Measurements from ENCODE around the gene HBS1L. TPM values are rescaled to one million over a fixed set of nuclear protein-coding genes. Genes with fewer than 3 reads are reported as not detected.
A peak's percentile ranks its signal among the peaks of the same experiment; 100 is the strongest.

HBS1L gene
- total RNA-seq, 1 experiment from 2014 or later: 95.4 TPM

DNA sequence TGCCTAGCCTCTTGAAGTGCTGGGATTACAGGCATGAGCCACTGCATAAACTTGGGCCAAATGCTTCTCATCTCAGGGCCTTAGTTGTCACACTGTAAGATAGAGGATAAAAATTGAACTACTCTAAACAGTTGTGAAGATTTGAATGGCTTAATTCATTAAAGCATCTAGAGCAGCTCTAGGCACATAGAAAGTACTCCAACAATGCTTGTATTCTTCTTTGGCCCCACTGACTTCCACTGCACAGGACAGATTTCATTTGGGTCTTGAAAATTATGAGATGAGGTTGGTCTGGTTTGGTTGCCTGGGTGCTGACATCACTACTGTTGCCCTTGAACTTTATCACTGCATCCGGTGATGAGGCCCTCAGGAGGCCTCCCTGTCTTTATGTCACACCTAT, 10.0 kb upstream of the HBS1L start (continued):
- no peak for TF ChIP-seq ZNF423 (CRISPR knock-in tag; IDR thresholded peaks at IDR 0.05)
- no peak for TF ChIP-seq RELA (CRISPR knock-in tag; IDR thresholded peaks at IDR 0.05; ENCODE audit: borderline replicate concordance)
- TF ChIP-seq ZNF121 (CRISPR knock-in tag; IDR thresholded peaks at IDR 0.05): no peak
- no peak for TF ChIP-seq SOX15 (CRISPR knock-in tag; IDR thresholded peaks at IDR 0.05)
- TF ChIP-seq, protein P1, sequence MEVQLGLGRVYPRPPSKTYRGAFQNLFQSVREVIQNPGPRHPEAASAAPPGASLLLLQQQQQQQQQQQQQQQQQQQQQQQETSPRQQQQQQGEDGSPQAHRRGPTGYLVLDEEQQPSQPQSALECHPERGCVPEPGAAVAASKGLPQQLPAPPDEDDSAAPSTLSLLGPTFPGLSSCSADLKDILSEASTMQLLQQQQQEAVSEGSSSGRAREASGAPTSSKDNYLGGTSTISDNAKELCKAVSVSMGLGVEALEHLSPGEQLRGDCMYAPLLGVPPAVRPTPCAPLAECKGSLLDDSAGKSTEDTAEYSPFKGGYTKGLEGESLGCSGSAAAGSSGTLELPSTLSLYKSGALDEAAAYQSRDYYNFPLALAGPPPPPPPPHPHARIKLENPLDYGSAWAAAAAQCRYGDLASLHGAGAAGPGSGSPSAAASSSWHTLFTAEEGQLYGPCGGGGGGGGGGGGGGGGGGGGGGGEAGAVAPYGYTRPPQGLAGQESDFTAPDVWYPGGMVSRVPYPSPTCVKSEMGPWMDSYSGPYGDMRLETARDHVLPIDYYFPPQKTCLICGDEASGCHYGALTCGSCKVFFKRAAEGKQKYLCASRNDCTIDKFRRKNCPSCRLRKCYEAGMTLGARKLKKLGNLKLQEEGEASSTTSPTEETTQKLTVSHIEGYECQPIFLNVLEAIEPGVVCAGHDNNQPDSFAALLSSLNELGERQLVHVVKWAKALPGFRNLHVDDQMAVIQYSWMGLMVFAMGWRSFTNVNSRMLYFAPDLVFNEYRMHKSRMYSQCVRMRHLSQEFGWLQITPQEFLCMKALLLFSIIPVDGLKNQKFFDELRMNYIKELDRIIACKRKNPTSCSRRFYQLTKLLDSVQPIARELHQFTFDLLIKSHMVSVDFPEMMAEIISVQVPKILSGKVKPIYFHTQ (CRISPR knock-in tag; IDR thresholded peaks at IDR 0.05): no peak
- TF ChIP-seq GRHL2 (CRISPR knock-in tag; IDR thresholded peaks at IDR 0.05; ENCODE audit: insufficient replicate concordance, severe bottlenecking): no peak

GRCh38 chr6:135063926-135064325, 9.3 kb upstream of the HBS1L start:
- Mint-ChIP-seq H3K9me3 (no peaks in the 10 kb centered on the region), H3K36me3 (no peaks in the 10 kb centered on the region), H3K4me1 (peaks cover 12% of the 10 kb centered on the region), H3K27me3 (ENCODE audit: low read depth) (no peaks in the 10 kb centered on the region), H3K27ac (no peak overlapping the region), H3K4me3 (no peak overlapping the region)
- ATAC-seq (no peak; the same call in 1 of the 2 replicates), DNase-seq (ENCODE audit: low spot score) (no peak)
- ChIA-PET CTCF (interaction anchor here (1.7 kb wide), 1 partner anchor 12 kb away, joined by 5 read pairs; no protein-coding TSS in a partner anchor), POLR2A (no interaction called here)
- no peak for TF ChIP-seq ZBTB21 (CRISPR knock-in tag; IDR thresholded peaks at IDR 0.05; ENCODE audit: borderline replicate concordance)
- TF ChIP-seq, protein P2, sequence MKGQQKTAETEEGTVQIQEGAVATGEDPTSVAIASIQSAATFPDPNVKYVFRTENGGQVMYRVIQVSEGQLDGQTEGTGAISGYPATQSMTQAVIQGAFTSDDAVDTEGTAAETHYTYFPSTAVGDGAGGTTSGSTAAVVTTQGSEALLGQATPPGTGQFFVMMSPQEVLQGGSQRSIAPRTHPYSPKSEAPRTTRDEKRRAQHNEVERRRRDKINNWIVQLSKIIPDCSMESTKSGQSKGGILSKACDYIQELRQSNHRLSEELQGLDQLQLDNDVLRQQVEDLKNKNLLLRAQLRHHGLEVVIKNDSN (CRISPR knock-in tag; IDR thresholded peaks at IDR 0.05): no peak

DNA sequence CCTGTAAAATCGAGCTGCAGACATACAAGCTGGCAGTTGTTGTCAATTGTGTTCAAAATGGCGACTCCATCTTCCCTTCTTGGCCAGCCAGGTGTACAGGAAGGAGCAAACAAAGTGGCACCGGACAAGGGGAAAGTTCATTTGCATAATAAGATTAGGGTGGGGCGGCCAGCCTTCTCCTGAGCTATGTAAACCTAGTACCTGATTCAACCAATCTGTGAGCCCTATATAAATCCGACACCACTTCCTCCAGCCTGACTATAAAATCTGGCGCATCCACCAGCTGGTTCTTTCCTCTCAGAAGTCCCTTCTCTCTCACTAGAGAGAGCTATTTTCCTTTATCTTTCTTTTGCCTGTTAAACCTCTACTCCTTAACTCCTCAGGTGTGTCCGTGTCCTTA, 8.1 kb upstream of the HBS1L start:
- H3K4me1 Mint-ChIP-seq: peaks cover 12% of the 10 kb centered on the region
- no peaks in the 10 kb centered on the region for H3K36me3 Mint-ChIP-seq
- ChIA-PET POLR2A (interaction anchor here (0.7 to 0.8 kb wide), 2 partner anchors 9 to 57 kb away, joined by 3 to 5 read pairs; no protein-coding TSS in a partner anchor), CTCF (interaction anchor here (0.6 to 1.7 kb wide), 7 partner anchors 13 to 121 kb away, joined by 3 to 5 read pairs (median 3); no protein-coding TSS in a partner anchor)
- no peak for DNase-seq (ENCODE audit: low spot score)
- ATAC-seq: peak; percentile 58
- H3K9me3 Mint-ChIP-seq: no peaks in the 10 kb centered on the region
- no peaks in the 10 kb centered on the region for H3K27me3 Mint-ChIP-seq (ENCODE audit: low read depth)
- TF ChIP-seq ZNF396 (CRISPR knock-in tag; IDR thresholded peaks at IDR 0.05; ENCODE audit: borderline replicate concordance): no peak
- TF ChIP-seq MXD4 (CRISPR knock-in tag; IDR thresholded peaks at IDR 0.05; ENCODE audit: borderline replicate concordance): no peak
- TF ChIP-seq, protein P1 (CRISPR knock-in tag; IDR thresholded peaks at IDR 0.05): no peak
- no peak for TF ChIP-seq ZNF423 (CRISPR knock-in tag; IDR thresholded peaks at IDR 0.05)
- TF ChIP-seq SMAD4 (CRISPR knock-in tag; IDR thresholded peaks at IDR 0.05): no peak
- TF ChIP-seq ZNF671 (CRISPR knock-in tag; IDR thresholded peaks at IDR 0.05): no peak
- TF ChIP-seq MYBL2 (CRISPR knock-in tag; IDR thresholded peaks at IDR 0.05): no peak
- TF ChIP-seq, protein P3, sequence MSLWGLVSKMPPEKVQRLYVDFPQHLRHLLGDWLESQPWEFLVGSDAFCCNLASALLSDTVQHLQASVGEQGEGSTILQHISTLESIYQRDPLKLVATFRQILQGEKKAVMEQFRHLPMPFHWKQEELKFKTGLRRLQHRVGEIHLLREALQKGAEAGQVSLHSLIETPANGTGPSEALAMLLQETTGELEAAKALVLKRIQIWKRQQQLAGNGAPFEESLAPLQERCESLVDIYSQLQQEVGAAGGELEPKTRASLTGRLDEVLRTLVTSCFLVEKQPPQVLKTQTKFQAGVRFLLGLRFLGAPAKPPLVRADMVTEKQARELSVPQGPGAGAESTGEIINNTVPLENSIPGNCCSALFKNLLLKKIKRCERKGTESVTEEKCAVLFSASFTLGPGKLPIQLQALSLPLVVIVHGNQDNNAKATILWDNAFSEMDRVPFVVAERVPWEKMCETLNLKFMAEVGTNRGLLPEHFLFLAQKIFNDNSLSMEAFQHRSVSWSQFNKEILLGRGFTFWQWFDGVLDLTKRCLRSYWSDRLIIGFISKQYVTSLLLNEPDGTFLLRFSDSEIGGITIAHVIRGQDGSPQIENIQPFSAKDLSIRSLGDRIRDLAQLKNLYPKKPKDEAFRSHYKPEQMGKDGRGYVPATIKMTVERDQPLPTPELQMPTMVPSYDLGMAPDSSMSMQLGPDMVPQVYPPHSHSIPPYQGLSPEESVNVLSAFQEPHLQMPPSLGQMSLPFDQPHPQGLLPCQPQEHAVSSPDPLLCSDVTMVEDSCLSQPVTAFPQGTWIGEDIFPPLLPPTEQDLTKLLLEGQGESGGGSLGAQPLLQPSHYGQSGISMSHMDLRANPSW (CRISPR knock-in tag; conservative IDR thresholded peaks at IDR 0.05; ENCODE audit: low read depth): no peak
- H3K4me3 Mint-ChIP-seq: no peak overlapping the region
- H3K27ac Mint-ChIP-seq: no peak overlapping the region

All from WTC11 (cell line).